Measurements from ENCODE around the gene RPL22.

- TF ChIP-seq CTCF (IDR thresholded peaks at IDR 0.05; ENCODE audit: low read depth, low read length) = no peak
- TF ChIP-seq EZH2phosphoT487 (IDR thresholded peaks at IDR 0.05; ENCODE audit: low read depth) = no peak
These were observed 37.1 kb downstream of the RPL22 start for GRCh38 chr1:6162341-6162740.

All from OCI-LY3 (cell line).